ENCODE measurements around the gene DNAJC13.
A peak's percentile ranks its signal among the peaks of the same experiment; 100 is the strongest.

DNAJC13 gene

GRCh38 chr3:132407025-132407424 is 10.3 kb upstream of the DNAJC13 start:
- no peak for DNase-seq

GRCh38 chr3:132414841-132415240 is 2.5 kb upstream of the DNAJC13 start:
- DNase-seq: no peak

- DNase-seq: no peak
Observed at GRCh38 chr3:132416161-132416560, 1.1 kb upstream of the DNAJC13 start.

- DNase-seq: peak; percentile 56
Observed at GRCh38 chr3:132417695-132418411, 551 bp downstream of the DNAJC13 start.

- no peak for DNase-seq
Observed at GRCh38 chr3:132418916-132419315, 1.6 kb downstream of the DNAJC13 start.

- DNase-seq: no peak
Observed at GRCh38 chr3:132421832-132422231, 4.5 kb downstream of the DNAJC13 start.

GRCh38 chr3:132422531-132422930 is 5.2 kb downstream of the DNAJC13 start:
- DNase-seq: no peak

GRCh38 chr3:132432639-132433038 is 15.3 kb downstream of the DNAJC13 start:
- DNase-seq: no peak

GRCh38 chr3:132433121-132433520 is 15.8 kb downstream of the DNAJC13 start:
- DNase-seq: no peak

GRCh38 chr3:132435224-132435910 is 18.1 kb downstream of the DNAJC13 start:
- DNase-seq: no peak

GRCh38 chr3:132435911-132436425 is 18.7 kb downstream of the DNAJC13 start:
- no peak for DNase-seq

GRCh38 chr3:132443421-132443820 is 26.1 kb downstream of the DNAJC13 start:
- DNase-seq: no peak

- DNase-seq: no peak
Observed at GRCh38 chr3:132444383-132444782, 27.1 kb downstream of the DNAJC13 start.

GRCh38 chr3:132445817-132446216 is 28.5 kb downstream of the DNAJC13 start:
- no peak for DNase-seq

GRCh38 chr3:132448216-132448961 is 31.1 kb downstream of the DNAJC13 start:
- peak; percentile 14 for DNase-seq

- DNase-seq: no peak
Observed at GRCh38 chr3:132456136-132456535, 38.8 kb downstream of the DNAJC13 start.

- no peak for DNase-seq
Observed at GRCh38 chr3:132456571-132456970, 39.3 kb downstream of the DNAJC13 start.

- DNase-seq: no peak
Observed at GRCh38 chr3:132457286-132457685, 40.0 kb downstream of the DNAJC13 start.

GRCh38 chr3:132459551-132459950 is 42.2 kb downstream of the DNAJC13 start:
- DNase-seq: no peak

- no peak for DNase-seq
Observed at GRCh38 chr3:132461544-132461943, 44.2 kb downstream of the DNAJC13 start.

- no peak for DNase-seq
Observed at GRCh38 chr3:132464066-132464465, 46.8 kb downstream of the DNAJC13 start.

GRCh38 chr3:132469326-132469725 is 52.0 kb downstream of the DNAJC13 start:
- no peak for DNase-seq

- no peak for DNase-seq
Observed at GRCh38 chr3:132486099-132486498, 68.8 kb downstream of the DNAJC13 start.

- no peak for DNase-seq
Observed at GRCh38 chr3:132488151-132488550, 70.8 kb downstream of the DNAJC13 start.

All from NCI-H1105 (cell line).